GM12801 (cell line): Measurements from ENCODE around the gene UCP2.

Source experiments
- TF ChIP-seq, protein P1 (sequence below): IDR thresholded peaks from one replicate; pipeline ENCODE4 v1.5.1; 2011; ENCODE audit warnings: control low read depth; ENCODE audit not compliant: insufficient read length; ENCODE audit errors: extremely low read depth

The UCP2 gene

DNA sequence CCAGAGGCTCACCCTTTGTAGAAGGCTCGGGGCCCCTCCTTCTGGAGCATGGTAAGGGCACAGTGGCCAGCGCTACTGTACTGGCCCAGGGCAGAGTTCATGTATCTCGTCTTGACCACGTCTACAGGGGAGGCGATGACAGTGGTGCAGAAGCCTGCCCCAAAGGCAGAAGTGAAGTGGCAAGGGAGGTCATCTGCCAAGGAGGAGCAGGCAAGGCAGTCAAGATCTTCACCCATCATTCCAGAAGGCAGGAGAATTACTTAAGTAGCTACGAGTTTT, 7.2 kb downstream of the UCP2 start:
- TF ChIP-seq, protein P1, sequence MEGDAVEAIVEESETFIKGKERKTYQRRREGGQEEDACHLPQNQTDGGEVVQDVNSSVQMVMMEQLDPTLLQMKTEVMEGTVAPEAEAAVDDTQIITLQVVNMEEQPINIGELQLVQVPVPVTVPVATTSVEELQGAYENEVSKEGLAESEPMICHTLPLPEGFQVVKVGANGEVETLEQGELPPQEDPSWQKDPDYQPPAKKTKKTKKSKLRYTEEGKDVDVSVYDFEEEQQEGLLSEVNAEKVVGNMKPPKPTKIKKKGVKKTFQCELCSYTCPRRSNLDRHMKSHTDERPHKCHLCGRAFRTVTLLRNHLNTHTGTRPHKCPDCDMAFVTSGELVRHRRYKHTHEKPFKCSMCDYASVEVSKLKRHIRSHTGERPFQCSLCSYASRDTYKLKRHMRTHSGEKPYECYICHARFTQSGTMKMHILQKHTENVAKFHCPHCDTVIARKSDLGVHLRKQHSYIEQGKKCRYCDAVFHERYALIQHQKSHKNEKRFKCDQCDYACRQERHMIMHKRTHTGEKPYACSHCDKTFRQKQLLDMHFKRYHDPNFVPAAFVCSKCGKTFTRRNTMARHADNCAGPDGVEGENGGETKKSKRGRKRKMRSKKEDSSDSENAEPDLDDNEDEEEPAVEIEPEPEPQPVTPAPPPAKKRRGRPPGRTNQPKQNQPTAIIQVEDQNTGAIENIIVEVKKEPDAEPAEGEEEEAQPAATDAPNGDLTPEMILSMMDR, result no peak

DNA sequence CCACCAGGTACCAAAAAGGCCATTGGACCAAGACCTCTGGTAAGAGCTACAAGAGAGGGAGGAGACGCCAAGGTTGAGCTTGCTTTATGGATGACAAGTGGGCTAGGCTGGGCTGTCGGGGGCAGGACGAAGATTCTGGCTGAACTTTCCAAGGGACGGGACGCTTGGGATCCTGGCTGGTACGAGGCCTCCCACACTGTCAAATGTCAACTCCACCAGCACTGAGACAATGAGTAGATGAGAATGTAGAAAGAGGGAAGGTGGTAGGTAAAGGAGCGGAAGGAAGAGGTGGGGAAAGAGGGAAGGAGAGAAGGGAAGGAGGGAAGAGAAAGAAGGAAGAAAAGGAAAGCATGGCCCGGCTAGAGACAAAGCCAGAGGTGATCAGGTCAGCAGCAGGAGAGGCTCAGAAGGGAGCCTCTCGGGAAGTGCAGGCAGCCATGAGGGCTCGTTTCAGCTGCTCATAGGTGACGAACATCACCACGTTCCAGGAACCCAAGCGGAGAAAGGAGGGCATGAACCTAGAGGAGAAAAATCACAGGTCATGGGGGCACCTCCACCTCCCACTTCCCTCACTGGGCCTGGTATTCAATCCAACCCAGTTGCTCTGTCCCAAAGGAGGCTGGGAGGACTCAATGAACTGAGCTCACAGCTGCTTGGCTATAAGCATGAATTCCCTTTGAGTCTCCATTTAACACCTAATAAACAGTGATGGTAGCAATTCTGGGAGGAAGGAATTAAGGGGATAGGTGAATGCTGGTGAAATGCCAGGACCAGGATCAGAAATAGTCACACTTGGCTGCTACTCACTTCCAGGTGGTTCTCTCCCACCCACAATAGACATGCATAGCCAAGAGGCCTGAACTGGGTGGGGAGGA, 7.8 kb downstream of the UCP2 start:
- TF ChIP-seq, protein P1, result no peak

DNA sequence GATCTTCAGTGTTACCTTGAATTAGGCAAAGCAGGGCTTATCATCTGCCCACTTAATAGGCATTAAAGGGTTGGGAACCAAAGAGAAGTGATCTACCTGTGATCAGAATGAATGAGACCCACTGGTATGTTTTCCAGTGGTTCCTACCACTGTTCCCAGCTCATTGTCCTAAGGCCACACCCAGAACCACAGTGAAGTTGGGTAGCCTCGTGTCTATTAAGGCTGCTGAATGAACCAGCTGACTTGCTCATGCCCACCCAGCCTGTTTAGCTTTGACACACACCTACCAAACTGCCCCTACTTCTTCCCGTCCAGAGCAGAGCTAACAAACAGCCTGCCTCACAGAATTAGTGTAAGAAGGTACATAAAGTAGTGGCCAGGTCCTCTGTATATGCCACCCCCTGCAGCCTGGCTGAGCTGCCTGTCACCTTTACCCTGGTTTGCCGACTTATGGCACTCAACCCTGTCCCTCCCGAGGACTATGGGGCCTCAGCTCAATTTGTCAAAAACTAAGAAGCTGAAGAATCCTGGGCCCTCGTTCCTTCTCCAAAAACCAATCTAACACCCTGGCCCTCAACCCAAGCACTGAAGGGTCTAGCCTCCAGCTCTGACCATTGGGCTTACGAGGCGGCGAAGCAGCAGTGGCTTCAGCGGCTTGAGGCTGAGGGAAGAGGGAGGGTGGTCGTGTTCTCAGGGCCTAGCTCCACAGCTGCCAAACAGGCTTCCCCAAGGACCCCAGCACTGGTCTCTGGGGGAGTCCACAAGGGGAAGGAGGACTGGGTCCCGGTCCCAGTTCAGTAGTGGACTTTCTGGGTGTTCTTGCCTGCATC, 9.8 kb downstream of the UCP2 start:
- TF ChIP-seq, protein P1, result no peak

DNA sequence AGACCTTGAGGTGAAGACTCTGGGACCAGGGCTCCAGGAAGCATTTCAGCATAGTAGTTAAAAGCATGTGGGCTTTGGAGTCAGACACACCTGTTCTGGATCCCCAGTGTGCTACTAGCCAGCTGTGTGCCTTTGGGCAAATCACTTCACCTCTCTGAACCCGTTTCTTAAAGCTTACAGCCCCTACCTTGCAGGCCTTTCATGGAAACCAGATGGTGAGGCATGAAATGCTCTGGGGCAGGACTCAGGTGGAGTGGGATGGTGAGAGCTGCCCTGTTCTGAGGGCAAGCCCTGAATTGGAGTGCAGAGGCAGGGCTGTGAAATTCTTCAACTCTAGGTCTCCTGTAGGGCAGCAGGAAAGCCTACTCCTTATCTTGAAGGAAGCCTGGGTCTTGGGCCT, 10.5 kb downstream of the UCP2 start:
- TF ChIP-seq, protein P1, result no peak

DNA sequence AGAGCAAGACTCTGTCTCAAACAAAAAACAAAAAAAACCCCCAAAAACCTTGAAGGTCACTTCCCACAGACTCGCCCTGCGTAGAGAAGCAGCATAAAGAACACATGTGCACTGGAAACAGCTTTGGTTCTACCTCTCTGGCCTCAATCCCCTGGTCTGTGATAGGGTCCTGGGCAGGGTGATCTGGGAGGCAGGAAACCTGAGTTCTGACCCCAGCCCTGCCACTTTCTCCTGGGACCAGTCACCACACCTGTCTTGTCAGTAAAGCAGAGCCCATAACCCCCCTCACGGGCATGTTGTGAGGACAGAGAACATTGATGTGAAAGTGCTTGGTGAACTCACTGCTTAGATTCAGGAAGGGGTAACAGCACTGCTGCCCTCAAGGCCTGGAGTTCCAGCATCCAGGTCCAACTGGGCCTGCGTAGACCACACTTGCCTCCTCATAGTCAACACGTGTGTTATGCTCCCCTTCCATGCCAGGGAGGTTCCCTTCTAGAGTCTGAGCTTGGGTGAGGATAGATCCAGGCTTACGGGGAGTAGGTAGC, 11.4 kb downstream of the UCP2 start:
- TF ChIP-seq, protein P1, result no peak

DNA sequence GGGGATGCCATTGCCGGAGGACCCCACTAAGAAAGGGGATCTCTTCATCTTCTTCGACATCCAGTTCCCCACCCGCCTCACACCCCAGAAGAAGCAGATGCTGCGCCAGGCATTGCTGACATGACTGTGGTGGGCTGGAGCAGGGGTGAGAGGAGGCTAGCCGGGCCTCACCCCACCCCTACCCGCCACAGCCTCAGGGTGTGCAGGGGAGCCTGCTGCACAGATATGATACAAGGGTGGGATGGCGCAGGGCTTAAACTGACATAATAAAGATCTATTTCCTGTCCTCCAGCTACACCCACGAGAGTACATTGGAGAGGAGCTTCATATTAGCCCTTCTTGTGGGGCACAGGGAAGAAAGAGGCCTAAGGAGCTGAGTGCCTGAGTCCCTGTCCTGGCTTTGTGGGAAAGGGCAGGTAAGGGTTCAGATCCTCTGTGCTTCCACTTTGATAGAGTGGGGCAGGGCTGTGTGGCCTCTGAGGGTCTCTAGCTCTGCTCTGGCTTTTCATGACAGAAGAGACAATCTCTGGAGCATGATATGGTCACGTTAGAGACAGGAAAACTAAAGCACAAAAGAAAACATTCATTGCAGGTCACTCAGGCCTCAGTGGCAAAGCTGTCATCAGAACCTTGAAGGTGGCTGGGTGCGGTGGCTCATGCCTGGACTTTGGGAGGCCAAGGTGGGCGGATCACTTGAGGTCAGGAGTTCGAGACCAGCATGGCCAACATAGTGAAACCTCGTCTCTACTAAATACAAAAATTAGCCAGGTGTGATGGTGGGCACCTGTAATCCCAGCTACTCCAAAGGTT, 12.4 kb downstream of the UCP2 start:
- TF ChIP-seq, protein P1, result no peak

DNA sequence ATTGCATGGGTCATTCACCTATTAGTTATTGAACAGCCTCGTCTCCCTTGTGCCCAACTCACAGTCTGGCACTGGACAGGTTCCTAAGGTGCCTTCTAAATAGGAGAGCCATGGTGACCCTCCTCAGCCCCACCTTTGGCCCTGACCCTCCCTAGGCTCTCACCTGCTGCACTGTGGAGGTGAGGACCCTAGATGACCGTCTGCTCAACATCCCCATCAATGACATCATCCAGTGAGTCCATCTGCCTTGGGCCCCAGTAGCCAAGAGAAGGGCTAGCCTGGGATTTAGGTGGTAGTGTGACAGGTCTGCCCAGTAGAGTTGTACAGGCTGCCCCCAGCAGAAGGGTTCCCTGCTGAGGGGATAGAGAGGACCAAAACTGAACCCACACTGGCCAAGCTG, 13.6 kb downstream of the UCP2 start:
- TF ChIP-seq, protein P1, result no peak
